Activated CD4-positive, alpha-beta T cell treated with anti-CD3 and anti-CD28 coated beads, Interleukin-2, amount 50 U/mL, for 16 hours (primary cell): ENCODE measurements around the gene OR6N2.

Source experiments
- DNase-seq: peaks from one replicate; pipeline ENCODE4 v3.0.0-alpha.2; 2020

OR6N2 gene, protein sequence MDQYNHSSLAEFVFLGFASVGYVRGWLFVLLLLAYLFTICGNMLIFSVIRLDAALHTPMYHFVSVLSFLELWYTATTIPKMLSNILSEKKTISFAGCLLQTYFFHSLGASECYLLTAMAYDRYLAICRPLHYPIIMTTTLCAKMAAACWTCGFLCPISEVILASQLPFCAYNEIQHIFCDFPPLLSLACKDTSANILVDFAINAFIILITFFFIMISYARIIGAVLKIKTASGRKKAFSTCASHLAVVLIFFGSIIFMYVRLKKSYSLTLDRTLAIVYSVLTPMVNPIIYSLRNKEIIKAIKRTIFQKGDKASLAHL

DNA sequence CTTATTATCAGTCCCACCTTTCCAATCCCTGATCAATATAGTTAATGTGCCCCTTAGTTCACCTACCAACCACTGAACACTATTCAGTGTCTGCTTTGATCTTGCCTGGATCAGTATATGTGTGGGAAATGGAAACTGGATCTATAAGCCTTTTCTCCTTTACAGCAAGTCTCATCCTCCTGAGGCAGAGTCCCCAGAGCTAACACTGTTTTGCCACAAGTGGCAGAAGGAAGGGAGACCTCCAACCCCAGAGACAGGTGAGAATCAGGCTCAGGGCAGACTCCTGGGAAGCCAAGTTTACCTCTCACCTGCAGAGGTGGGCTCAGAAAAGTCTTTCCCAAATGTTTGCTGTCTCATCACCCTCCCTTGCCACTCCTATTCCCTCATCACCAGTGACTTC lies at the start of gene OR6N2:
OR6N2 (minus strand) TSS at position 101 of the 400 bp plus-strand sequence. CDS start 3,569 bp downstream, outside the sequence.
- DNase-seq: no peak

DNA sequence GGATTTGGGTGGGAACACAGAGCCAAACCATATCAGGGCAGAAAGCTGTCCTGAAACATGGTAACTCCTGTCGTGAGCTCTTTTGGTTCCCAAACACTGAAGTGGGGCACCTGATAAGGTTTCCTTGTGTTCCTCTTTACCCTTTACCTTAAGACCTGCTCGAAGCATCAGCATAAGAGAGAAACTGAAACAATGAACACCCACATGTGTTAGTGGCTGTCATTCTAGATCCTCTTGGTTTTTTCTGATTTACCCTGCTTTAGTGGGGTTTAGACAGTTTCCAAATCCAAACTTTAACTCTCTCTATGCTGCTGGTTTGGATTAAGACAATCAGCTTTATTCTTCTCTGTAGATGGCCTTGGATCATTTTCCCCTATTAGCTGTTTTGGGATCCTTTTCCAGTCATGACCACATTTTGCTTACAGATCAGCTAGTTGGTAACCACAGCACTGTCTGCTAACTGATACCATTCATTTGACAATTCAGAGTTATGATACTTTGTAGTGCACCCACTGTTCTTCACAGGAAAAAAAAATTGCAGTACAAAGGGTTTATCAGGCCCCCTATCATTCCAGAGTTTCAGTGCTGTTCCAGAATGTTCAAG lies 49.2 kb upstream of the OR6N2 start:
- no peak for DNase-seq

DNA sequence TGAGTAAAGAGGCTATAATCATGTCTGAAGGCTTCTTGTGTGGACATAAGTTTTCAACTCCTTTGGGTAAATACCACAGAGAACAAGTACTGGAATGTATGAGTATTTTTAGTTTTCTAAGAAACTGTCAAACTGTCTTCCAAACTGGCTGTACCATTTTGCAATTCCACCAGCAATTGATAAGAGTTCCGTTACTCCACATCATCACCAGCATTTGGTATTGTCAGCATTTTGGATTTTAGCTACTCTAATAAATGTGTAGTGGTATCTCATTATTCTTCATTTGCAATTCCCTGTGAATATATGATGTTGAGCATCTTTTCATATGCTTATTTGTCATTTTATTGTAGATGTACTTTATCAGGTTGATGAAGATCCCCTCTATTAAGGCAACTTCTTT lies 40.7 kb upstream of the OR6N2 start:
- no peak for DNase-seq

DNA sequence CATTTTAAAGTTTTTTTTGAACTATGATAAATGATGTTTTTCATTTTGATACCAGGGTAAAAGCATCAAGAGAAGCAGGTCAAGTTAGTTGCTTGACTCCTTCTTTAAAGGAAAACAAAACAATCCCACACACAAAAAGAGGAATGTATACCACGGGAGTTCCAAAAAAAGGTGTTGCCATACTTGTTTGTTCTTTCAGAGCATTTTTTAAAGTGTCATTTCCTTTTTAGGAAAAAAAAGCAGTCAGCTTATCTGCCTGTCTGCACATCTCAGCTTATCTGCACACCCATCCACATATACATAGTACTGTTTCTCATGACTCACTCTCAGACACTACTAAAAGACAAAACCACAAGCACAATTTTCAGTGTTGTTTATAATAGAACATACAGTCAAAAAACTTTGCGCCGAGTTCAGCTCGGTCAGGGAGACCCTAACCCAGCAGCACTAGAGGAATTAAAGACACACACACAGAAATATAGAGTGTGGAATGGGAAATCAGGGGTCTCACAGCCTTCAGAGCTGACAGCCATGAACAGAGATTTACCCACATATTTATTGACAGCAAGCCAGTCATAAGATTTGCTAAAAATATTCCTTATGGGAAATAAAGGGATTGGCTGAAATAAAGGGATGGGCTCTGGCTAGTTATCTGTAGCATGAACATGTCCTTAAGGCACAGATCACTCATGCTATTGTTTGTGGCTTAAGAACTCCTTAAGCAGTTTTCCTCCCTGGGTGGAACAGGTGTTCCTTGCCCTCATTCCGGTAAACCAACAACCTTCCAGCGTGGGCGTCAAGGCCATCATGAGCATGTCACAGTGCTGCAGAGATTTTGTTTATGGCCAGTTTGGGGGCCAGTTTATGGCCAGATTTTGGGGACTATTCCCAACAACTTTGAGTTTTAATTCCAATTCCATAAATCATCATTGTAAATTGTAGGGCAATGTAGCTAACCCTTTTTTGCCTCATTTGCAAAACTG lies 38.7 kb upstream of the OR6N2 start:
- peak; percentile 74 for DNase-seq

DNA sequence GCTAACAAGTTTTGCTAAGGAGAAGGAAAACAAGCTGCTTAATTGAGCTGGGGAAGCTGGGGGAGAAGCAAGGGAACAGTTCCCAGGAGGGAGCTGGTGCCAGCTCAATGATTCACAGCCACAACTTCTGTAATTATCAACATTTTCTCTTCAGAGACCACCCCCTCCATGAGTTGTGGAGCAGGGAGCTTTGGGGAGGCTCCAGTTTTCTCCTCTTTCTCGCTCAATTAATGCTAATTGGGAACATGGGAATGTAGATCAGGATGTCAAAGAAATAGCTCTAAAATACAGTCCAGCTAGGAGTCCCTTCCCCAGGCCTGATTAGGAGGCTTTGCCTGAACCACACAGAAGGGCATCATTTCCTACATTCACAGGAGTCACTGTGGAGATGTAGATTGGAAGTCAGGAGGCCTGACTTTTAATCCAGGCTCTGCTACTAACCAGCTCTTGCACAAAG lies 38.0 kb upstream of the OR6N2 start:
- no peak for DNase-seq

DNA sequence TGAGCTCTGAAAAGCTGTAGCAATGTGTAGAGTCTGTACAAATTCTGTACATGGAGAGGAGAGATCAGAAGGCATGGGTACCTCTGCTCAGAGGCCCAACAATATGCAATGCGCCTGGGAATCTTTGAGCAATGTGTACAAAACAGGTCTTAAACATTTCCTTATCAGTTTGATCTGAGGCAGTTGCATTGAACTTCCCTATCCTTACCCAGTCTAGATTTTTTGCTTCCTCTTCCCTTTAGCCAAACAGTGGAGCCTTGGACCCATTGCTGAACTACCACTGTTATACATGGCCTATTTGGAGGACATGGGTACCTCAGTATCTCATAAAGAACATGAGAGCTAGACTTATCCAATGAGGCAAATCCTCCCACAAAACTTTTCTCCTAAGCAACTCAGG lies 37.6 kb upstream of the OR6N2 start:
- DNase-seq: no peak

DNA sequence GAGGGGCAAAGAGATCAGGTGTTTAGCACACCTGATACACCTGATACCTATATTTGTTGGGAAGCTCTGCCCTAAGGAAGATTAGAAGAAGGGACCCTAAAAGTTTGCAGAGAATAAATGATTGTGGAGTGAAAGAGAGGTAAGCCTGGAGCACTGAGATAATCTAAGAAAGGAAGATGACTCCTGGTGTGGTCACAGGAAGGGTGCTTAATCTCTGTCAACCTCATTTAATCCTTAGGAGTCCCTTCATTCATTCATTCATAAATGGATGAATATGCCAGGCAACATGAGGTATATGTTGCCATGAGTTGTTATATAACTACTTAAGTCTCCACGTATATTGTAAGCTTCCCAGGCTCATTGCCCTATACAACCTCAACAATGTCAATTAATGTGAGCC lies 34.0 kb upstream of the OR6N2 start:
- no peak for DNase-seq

DNA sequence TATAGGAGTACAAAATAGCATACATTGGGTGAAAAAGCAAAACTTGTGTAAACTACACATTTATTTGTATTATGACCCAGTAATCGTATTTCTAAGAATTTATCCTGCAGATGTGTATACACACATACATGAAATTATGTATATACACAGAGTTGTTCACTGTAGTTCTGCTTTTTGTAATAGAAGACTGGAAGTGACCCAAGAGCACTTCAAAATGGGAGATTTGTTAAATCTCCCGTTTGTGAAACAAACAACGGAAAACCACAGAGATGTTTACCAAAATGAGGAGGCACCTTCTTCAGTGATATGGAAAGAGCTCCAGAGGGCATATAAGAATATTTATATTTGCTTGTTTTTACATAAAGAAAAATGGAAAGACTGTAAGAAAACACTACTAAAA lies 32.2 kb upstream of the OR6N2 start:
- DNase-seq: no peak

DNA sequence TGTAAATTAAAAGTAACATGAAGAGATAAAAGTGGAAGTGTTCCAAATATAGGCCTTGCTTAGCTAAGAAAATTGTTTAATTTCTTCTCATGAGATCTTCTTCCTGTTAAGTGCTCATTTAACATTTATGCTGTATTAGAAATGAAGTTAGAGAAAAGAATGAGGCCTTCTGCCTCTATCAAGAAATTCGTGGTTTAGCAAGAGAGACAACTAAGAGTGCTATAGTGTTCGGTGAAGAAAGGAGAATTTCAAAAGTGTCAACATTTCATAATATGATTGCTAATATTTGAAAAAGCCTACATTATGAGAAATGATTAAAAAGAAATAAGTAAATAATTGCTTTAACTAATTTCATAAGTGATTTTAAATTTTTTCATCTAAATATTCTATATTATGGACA lies 31.3 kb upstream of the OR6N2 start:
- DNase-seq: no peak

DNA sequence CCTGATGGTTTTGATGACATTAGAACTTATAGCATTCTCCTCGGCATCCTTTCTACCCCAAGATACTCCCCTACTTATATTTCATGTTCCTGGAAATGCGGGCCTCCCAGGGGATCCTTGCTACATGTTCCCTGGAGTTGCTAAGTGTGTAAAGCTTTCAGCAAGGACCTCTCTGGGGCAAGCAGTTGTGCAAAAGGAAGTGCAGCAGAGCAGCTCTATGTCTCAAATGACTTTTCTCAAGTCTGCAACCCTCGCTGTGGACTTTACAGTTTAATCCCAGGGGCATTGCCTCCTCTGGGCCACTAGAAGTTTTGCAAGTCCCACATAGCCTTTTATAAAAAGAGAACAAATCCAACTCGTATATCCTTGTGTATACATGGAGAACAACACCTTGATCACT lies 29.3 kb upstream of the OR6N2 start:
- no peak for DNase-seq

DNA sequence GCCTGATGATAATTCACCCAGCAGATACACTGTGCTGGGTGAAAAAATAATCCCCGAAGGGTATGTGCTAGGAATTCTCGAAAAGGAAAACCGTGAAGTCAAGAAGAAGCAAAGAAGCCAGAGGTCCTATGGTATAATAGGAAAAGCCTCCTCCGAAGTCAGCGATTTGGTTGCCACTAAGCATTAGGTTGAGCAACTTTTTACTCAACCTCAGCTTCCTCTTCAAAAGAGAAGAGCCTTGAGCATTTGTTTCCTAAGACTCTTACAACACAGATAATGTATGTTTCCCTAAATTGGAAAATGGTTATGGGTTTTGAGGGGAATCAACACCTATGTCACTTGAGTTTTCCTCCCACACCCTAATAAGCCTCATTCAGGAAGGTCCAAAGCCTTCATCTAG lies 28.9 kb upstream of the OR6N2 start:
- no peak for DNase-seq

DNA sequence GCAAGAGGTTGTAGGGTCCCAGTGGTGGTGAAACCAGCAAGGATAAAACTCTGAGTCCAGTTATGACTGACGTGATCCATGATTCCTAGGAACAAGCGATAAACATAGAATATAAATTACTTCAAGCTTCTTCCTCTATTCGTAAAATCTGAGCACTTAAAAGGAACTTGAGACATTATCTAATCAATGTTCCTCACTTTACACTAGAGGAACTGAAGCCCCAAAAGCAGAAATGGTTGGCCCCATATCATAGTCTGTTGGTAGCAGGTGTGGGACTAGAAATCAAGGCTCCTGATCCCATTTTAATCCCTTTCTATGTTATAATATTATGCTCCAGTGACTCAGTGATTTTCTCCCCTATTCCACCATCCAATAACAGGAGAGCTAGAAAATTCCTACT lies 28.3 kb upstream of the OR6N2 start:
- DNase-seq: no peak

DNA sequence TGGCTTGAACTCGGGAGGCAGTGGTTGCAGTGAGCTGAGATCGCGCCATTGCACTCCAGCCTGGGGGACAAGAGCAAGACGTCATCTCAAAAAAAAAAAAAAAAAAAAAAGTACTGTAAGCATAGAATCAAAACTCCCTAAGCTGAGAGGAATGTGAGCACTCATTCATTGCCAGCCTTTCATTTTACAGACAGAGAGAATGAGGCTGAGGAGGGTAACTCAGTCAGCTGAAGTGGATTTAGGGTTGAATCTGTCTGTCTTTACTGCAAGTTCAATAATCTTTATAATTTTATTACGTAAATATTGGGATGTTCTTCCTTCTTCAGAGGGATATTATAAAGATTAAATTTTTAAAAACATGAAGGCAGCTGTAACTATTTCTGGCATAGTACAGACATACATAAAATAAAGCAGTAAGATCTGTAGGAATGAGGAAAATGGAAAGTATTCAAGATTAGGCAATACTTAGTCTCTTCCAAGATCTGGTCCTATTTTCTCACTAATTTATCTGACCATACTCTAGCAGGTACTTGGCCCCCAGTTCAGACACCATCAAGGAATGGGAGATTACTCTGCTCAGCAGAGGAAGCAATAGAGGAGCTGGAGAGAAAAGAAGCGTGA lies 26.0 kb upstream of the OR6N2 start:
- no peak for DNase-seq

DNA sequence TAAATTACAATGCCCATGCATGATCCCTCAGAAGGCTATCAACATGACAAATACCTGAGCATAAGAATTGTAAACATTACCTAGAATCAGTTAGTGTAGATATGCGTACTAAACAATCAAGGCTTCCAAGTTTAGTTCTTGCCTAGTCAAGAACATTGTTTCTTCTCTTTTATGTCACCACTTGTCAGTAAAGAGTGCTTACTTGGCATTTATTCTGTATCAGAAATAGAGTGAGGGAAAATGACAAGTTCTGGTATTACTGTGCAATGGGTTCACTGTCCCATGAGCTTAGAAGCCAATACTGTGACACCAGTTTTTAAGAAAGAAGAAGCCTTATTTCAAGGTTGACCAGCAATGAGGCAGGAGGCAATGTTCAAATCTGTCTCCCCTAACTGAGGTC lies 22.7 kb upstream of the OR6N2 start:
- DNase-seq: no peak

DNA sequence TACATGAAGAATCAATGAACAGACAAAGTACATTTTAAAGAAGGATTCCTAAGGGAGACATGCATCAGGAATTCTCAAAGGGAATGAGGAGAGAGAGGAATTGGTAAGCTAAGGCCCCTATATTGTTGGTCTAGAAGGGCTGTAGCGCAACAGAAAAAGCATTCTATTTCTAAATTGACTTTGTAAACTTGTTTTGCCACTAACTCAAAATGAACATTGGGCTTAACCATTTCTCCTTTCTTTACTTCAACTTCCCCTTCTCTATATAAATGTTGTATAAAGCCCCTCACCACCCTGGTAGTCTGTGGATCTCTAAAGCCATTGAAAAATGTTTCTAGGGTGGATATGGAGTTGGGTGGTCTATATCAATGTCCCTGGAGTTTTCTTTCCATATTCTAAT lies 20.4 kb upstream of the OR6N2 start:
- no peak for DNase-seq

DNA sequence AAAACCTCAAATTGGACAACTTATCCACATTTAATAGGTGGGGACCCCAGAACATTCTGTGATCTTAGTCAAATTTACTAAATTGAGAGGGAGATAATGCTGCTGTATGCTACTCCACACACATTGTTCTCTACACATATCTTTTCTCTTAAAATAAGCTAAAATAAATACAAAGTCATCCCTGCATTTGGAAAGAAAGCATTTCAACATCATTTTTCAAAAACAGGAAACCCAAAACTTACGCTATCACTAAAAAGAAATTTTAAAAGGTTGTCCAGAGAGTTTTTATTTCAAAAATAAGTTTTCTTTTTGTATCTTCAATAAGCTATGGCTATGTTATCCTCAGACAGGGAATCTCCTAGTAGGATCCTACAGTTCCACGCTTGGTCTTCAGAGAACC lies 19.5 kb upstream of the OR6N2 start:
- DNase-seq: no peak

DNA sequence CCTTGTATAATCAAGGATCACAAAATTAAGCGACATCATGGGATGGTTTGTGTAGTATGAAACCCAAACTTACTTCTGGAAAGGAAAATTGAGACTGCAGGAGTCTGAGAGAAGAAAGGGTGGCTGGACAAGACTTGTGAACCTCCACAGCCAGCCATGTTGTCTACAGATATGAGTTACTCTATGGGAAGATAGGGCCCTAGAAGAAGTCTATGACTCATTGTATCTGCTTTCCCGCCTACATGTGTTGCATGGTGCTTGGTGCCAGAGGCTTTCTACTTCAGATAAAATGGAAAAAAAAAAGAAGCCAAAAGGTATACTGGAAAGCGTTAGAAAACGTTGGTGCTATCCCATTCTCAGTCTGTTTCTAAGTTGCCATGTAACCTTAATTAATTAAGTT lies 18.7 kb upstream of the OR6N2 start:
- no peak for DNase-seq

DNA sequence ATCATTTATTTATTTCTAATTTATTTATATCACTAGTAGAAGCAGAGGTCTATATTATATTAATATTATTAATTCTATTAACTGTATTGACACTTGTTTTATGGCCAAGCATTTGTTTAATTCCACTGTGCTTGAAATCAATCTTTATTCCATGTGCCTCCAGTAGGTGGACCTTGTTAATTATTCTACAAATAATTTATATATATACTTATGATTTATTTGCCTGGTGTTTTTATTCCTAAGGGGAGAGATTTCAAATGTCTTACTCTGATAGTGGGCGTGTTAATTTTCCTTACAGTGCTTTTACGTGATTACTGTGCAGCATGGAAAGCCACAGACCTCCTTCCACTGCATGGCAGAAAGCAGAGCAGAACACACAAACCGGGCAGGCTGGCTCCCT lies 17.5 kb upstream of the OR6N2 start:
- DNase-seq: no peak

DNA sequence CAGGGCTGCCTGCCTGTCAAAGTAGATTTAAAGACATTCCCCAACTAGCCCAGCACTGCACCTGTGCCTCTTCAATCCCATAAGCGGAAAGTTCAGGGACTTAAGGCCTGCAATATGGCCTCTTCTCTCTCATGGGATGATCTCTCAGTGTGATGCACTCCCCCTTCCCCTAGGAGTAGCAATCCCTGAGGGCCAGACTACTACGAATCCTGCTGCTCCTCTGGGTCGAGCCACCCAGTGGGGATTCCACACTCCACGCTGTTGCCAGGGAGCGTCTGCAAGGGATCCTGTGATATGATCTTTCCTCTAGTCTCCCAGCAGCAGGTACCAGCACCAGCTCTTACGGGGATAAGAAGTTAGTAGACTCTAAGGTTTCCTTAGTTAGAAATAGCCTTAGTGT lies 13.2 kb upstream of the OR6N2 start:
- no peak for DNase-seq

DNA sequence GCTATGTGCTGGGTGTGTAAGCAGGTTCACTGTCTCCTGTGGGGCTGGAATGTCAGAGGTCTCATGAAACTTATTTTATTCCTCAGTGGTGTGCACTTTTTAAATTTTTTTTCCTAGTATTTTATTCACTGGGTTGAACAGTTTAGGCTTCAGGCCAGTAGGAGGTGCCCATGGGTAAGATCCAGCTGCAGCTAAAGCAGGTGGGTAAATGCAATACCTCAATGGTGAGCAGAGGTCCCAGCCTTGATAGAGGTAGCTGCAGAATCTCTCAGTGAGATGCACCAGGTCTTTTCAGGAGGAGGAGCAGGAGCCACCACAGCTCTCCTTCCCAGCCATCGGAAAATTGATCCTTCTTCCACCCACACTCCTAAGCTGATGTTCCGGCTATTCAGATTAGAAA lies 12.6 kb upstream of the OR6N2 start:
- peak; percentile 29 for DNase-seq

DNA sequence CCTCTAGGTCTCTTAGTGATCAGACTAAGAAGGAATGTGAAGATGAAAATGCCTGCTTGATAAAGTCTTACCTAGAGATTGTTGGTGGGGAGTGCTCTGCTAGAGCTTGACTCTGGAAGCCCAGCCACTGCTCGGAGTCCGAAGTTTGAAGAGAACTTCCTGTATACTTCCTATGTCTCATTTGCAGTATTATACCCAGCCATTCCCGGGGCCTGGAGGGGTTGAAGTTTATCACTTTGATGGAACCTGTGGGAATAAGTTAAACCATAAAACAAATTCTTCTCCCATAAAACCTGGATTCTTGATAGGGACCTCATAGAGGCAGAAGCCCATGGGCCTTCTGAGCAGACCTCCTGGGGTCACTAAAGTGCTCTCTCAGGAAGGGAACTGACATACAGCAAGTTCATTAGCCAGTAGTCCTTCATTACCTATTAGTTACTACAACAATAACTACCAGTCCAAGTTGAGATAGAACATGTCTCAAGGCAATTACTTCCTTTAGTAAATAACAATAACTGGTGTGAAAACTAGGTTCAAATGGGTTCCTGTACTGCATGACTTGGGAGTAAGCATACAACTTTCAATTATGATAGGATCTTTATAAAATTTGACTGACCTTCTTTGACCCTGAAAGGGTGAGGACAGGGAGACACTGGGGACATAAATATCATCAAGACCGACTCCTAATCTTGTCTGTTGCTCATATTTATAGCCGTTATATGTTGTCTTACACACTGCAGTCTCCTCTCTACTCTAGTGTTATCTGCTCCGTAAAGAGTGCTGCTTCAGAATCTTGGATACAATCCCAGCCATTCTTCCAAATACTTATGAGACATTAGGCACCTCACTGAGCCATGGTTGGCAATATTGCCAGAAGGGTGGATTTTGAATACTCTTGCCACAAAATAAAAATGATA lies 8.8 kb downstream of the OR6N2 start, which contains the start of gene OR6N1:
OR6N1 (minus strand) TSS at position 246 of the 917 bp plus-strand sequence. CDS start 5,513 bp downstream, outside the sequence.
- DNase-seq: no peak

DNA sequence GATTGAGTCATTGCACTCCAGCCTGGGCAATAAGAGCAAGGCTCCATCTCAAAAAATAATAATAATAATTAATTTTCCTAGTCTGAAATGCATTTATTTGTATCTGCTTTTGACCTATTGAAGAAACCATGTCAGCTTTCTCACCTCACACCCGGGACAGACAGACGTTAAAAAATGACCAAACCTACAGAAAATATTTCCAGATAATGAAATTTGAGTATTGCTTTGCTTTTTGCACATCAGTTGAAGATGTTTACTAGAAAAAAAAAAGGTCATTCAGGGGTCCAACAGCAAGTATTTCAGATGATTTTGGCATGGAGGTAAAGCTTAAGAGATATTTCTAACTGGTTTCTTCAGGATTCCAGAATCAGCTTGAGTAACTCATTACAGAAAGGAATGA lies 26.6 kb downstream of the OR6N2 start, which contains the start of gene OR6K6:
OR6K6 (plus strand) TSS at position 301 of the 400 bp plus-strand sequence. CDS start 168 bp downstream, outside the sequence.
- no peak for DNase-seq
